HG02870 (cell line): ENCODE measurements around the gene MAOB.

Source experiments
- ATAC-seq: cut with Tn5 transposase; IDR thresholded peaks from one replicate; pipeline ENCODE4 v1.9.1; 2021; ENCODE audit warnings: mild to moderate bottlenecking, moderate library complexity; ENCODE audit not compliant: unreplicated experiment

The MAOB gene

DNA sequence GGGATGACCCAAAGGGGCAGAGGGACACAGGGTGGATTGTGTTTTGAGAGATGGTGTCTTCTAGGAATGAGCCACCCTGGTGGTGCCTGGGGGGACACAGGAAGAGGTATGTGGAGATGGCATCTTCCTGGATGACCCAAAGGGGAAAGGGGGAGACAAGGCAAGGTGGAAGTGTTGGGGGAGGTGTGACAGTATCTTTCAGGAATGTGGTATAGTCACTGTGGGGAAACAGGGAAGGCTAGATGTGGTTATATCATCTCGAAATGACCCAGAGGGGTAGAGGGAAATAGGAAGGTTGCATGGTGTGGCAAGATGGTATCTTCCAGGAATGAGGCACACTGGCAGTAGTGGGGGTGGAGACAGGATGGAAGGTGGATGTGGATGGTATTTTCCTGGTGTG lies 163.3 kb downstream of the MAOB start:
- no peak for ATAC-seq

DNA sequence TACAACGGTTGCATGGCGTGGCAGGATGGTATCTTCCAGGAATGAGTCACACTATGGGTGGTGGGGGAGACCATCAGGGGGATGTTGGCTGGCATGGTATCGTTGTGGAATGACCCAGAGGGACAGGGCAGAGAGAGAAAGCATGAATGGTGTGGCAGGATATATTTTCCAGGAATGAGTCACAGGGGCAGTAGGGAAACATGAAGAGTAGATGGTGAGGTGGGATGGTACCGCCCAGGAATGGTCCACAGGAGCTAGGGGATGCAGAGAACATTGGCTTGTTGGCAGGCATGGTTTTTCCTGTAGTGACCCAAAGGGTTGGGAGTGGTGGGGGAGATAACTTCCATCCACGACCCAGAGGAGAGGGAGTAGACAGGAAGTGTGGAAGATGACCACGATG lies 163.7 kb downstream of the MAOB start:
- ATAC-seq = no peak

DNA sequence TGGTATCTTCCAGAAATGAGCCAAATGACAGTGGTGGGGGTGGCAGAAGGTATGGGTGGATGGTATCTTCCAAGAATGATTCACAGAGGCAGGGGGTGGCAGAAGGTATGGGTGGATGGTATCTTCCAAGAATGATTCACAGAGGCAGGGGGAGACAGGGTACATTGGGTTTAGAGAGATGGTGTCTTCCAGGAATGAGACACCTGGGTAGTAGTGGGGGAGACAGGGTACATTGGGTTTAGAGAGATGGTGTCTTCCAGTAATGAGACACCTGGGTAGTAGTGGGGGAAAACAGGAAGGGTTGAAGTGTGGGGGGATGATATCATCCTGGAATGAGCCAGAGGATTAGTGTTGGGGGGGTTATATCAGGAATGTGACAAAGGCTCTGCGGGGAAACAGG lies 164.2 kb downstream of the MAOB start:
- no peak for ATAC-seq

DNA sequence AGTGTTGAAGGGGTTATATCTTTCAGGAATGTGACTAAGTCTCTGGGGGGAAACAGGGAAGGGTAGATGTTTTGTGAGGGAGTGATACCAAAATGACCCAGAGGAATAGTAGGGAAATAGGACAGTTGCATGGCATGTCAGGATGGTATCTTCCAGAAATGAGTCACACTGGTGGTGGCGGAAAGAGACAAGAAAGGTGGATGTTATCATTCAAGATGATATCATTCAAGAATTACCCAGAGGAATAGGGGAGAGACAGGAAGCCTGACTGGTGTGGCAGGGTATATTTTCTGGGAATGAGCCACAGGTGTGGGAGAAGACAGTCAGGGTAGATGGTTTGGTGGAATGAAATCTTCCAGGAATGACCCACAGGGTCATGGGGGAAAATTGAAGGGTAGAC lies 165.1 kb downstream of the MAOB start:
- ATAC-seq = no peak

DNA sequence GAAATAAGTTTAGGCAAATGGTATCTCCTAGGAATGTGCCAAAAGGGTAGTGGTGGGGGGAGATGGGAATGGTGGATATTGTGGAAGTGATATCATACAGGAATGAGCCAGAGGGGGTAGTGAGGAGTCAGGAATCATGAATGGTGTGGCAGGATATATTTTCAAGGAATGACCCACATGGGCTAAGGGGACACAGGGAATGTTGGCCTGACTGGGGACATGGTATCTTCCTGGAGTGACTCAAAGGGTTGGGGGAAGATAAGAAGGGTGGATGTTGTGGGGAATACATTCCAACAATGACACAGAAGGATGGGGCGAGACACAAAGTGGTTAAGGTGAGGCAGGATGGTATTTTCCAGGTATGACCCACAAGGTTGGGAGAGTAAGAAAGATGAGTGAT lies 165.6 kb downstream of the MAOB start:
- no peak for ATAC-seq
